ENCODE results near the gene MPP7. TPM values are rescaled to one million over a fixed set of nuclear protein-coding genes. Genes with fewer than 3 reads are reported as not detected.

Gene MPP7
- total and polyA plus RNA-seq, 2 donors (not counting 3 experiments of a cell fraction or from before 2014, with no cell fraction given): 0.17 to 0.73 TPM

DNA sequence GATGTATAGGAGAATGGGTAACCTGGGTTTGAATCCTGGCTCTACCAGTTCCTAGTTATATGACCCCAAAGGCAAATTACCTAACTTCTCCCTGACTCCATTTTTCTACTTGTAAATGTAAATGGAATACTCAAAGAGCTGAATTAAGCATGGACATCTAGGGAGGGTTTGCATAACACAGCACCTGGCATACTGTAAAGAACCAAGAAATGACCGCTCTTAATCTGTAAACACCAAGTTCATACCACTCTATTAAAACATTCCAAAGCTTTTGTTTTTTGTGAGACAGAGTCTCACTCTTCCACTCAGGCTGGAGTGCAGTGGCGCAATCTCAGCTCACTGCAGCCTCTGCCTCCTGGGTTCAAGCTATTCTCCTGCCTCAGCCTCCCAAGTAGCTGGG, 19.6 kb downstream of the MPP7 start:
- Histone ChIP-seq H2AFZ (ENCODE audit: low read depth, low read length) (no peak overlapping the region), H3K9me1 (replicated peaks; ENCODE audit: control insufficient read depth, extremely low read depth, insufficient read depth, low read length) (no peaks in the 10 kb centered on the region), H3K9me3 (replicated peaks; ENCODE audit: control insufficient read depth, insufficient read depth, low read length) (no peaks in the 10 kb centered on the region), H3K4me1 (ENCODE audit: control insufficient read depth, extremely low read depth, insufficient read depth, low read length) (no peaks in the 10 kb centered on the region), H3K79me2 (ENCODE audit: control insufficient read depth, insufficient read depth, low read length) (no peaks in the 10 kb centered on the region), H3K4me2 (ENCODE audit: insufficient read depth, low read length) (no peak overlapping the region), H3K4me3 (replicated peaks in 1 of 3; ENCODE audit: insufficient read depth in 1 of 3, low read depth in 1 of 3, low read length in 3 of 3) (no peak overlapping the region), H3K36me3 (ENCODE audit: control insufficient read depth in 2 of 2, extremely low read depth in 1 of 2, insufficient read depth in 2 of 2, low read length in 2 of 2) (no peaks in the 10 kb centered on the region), H3K9ac (replicated peaks; ENCODE audit: extremely low read depth, insufficient read depth, low read length) (no peak overlapping the region), H4K20me1 (replicated peaks; ENCODE audit: control insufficient read depth, extremely low read depth, insufficient read depth, low read length) (no peaks in the 10 kb centered on the region), H3K27me3 (ENCODE audit: control insufficient read depth in 2 of 2, insufficient read depth in 2 of 2, low read length in 2 of 2) (no peaks in the 10 kb centered on the region), H3K27ac (ENCODE audit: insufficient read depth, low read depth, low read length) (no peak overlapping the region)
- BruUV-seq (replicated peaks): no TSS peak
- dilution Hi-C loops (cut with MboI; ENCODE audit: extremely low pct_ligation_motif_present, low sequenced_read_pairs) (no loop called here), intact Hi-C loops (cut with micrococcal nuclease) (no loop called here)
- POLR2A ChIA-PET: no interaction called here
- FAIRE-seq (no peak), DNase-seq (ENCODE audit: low read depth, low spot score) (no peak)
- CTCF ChIA-PET: no interaction called here
- TF ChIP-seq JUN (IDR thresholded peaks at IDR 0.05; ENCODE audit: borderline replicate concordance, insufficient read depth, insufficient read length, low read depth) (no peak), POLR2A (IDR thresholded peaks at IDR 0.05; ENCODE audit: low read depth, low read length) (no peak), POLR2AphosphoS5 (IDR thresholded peaks at IDR 0.05; ENCODE audit: insufficient read depth, low read depth, low read length) (no peak), EZH2 (IDR thresholded peaks at IDR 0.05; ENCODE audit: borderline replicate concordance, low read depth, low read length, severe bottlenecking) (no peak), FOS (IDR thresholded peaks at IDR 0.05; ENCODE audit: borderline replicate concordance, insufficient read depth, low read length) (no peak)
- TF ChIP-seq, protein P1, sequence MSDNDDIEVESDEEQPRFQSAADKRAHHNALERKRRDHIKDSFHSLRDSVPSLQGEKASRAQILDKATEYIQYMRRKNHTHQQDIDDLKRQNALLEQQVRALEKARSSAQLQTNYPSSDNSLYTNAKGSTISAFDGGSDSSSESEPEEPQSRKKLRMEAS (IDR thresholded peaks at IDR 0.05; ENCODE audit: insufficient read depth, insufficient read length): no peak
- TF ChIP-seq, protein P2, sequence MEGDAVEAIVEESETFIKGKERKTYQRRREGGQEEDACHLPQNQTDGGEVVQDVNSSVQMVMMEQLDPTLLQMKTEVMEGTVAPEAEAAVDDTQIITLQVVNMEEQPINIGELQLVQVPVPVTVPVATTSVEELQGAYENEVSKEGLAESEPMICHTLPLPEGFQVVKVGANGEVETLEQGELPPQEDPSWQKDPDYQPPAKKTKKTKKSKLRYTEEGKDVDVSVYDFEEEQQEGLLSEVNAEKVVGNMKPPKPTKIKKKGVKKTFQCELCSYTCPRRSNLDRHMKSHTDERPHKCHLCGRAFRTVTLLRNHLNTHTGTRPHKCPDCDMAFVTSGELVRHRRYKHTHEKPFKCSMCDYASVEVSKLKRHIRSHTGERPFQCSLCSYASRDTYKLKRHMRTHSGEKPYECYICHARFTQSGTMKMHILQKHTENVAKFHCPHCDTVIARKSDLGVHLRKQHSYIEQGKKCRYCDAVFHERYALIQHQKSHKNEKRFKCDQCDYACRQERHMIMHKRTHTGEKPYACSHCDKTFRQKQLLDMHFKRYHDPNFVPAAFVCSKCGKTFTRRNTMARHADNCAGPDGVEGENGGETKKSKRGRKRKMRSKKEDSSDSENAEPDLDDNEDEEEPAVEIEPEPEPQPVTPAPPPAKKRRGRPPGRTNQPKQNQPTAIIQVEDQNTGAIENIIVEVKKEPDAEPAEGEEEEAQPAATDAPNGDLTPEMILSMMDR (IDR thresholded peaks at IDR 0.05; ENCODE audit: extremely low read depth in 1 of 2, insufficient read depth in 1 of 2, low read depth in 1 of 2, low read length in 2 of 2): no peak

Measured in endothelial cell of umbilical vein (primary cell).